GM19324 (cell line): Measurements from ENCODE around the gene ANKRD65.
"Not testable (repeated sequence)": the region's sequence is repeated elsewhere in the genome, so short reads cannot be mapped to it uniquely, and the experiment has no call there.

Experiments
- ATAC-seq: cut with Tn5 transposase; IDR thresholded peaks from one replicate; pipeline ENCODE4 v1.9.1; 2021; ENCODE audit warnings: mild to moderate bottlenecking, moderate library complexity; ENCODE audit not compliant: unreplicated experiment, low FRiP score

ANKRD65 gene

GRCh38 chr1:1421147-1421906, at the start of gene ANKRD65:
ANKRD65 (minus strand) TSS chr1:1421276; CDS start chr1:1421005, 271 bp downstream.
- no peak for ATAC-seq

DNA sequence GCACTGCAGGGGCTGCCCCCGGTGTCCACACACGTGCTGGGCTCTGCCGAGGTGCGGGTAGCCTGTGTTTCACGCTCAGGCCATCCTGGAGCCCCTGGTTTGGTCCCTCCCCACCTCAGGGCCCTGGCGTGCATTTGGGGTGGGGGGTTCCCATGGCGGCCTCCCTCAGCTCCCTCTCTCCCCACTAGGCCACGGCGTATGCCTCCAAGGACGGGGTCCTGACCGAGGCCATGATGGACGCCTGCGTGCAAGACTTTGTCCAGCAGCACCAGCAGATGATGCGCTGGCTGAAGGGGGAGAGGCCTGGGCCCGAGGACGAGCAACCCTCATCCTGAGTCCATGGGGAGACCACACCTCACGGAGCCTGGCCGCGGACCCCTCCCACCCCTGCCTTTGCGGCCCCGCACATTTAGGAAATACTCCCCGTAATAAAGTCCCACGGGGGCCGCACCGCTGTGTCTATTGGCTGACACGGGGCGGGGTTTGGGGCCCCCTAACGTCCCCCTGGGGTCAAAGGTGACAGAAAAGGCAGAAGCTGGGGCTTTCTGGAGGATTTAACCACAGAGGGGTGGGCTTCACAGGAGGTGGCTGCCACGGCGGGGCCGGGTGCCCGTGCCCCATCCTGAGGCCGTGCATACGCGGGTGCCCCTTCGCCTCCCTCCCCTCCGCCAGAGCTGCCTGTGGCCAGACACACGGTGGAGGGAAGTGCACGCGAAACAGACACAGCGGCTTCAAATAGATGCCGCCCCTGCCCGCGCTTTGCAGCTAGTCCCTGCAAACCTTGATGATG, 47.3 kb upstream of the ANKRD65 start:
- not testable (repeated sequence) for ATAC-seq

DNA sequence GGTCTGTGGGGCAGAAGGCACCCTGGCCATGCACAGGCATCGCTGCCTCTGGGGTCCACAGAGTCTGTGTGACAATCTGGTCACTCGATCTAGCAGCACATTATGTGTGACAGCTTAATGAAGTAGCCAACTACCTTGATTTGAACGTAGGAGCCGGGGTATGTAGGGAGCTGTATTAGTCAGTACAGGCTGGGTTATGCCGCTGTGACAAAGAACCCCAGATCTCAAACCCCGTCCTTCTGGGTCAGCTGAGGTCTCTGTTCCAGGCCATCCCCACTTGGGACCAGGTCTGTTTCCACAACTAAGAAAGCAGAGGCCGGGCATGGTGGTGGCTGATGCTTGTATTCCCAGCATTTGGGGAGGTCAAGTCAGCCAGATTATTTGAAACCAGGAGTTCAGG, 42.2 kb upstream of the ANKRD65 start:
- no peak for ATAC-seq

GRCh38 chr1:1462318-1462966, 41.4 kb upstream of the ANKRD65 start:
- no peak for ATAC-seq

GRCh38 chr1:1461721-1462317, 40.7 kb upstream of the ANKRD65 start:
- ATAC-seq, result no peak

DNA sequence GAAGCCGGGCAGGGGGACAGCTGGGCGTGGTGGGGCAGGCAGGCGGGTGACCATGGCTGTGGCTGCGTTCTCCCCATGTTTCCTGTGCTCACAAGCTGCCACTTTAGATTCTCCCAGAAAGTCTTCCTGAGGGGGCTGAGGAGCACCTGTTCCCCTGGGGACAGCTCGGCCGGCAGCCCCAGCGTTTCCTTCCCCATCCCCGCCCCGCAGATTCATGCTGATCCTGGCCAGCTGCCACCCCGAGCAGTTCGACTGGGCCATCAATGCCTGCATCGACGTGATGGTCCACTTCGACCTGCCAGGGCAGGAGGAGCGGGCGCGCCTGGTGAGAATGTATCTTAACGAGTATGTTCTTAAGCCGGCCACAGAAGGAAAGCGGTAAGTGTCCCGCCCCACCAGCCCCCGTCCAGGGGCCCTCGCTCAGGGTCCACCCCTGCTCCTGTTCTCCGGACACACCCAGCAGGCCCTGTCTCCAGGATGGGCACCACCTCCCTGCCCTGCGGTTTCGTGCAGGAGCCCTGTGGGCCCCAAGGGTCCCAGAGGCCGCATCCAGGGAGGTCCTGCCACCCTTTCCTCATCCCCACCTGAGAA, 39.6 kb upstream of the ANKRD65 start:
- no peak for ATAC-seq

GRCh38 chr1:1459711-1460110, 38.6 kb upstream of the ANKRD65 start:
- ATAC-seq, result not testable (repeated sequence)

- not testable (repeated sequence) for ATAC-seq
Observed at GRCh38 chr1:1459156-1459555, 38.1 kb upstream of the ANKRD65 start.

DNA sequence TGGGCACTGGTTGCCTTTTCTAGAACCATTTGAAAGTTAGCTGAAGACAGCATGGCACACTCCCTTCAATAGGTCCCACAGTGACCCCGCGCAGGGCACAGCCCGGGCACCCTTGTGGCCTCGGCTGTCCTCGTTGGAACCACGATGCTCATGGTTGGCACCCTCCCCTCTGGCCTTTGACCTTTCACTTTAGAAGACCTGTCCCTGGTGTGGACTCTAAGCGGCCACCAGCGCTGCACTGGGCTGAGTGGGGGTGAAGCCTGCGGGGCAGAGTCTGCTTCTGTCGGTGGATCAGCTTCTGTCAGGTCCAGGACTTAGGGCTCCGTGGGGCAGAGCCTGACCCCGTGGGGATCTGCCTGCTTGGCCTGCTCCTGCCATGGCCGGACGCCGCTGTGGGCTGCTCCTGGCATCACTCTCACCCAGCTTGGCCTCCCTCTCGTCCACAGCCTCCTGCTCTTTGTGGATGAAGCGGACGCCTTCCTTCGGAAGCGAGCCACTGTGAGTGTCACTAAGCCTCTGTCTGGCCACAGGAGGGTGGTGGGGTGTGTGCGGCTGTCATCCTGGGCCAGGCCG, 35.7 kb upstream of the ANKRD65 start:
- ATAC-seq, result not testable (repeated sequence)

GRCh38 chr1:1455934-1456333, 34.9 kb upstream of the ANKRD65 start:
- ATAC-seq, result not testable (repeated sequence)

- no peak for ATAC-seq
Observed at GRCh38 chr1:1455366-1455884, 34.3 kb upstream of the ANKRD65 start.

GRCh38 chr1:1454286-1455056, 33.4 kb upstream of the ANKRD65 start:
- ATAC-seq, result not testable (repeated sequence)

DNA sequence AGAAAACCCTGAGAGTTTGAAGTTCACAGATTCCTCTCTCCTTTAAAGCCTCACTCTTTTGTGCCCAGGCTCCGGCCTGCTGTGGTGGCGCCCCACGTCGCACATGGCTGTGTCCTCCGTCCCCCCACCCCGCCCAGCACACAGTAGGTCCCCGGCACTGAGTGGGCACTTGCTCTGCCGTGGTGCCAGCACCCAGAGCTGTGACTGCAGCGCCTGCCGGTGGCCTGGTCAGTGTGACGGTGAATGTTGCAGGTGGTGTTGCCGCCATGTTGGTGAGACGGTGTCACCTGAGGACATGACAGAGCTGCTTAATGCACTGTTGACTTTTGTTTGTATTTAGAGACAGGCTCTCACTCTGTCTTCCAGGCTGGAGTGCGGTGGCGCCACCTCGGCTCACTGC, 31.8 kb upstream of the ANKRD65 start:
- ATAC-seq, result no peak

DNA sequence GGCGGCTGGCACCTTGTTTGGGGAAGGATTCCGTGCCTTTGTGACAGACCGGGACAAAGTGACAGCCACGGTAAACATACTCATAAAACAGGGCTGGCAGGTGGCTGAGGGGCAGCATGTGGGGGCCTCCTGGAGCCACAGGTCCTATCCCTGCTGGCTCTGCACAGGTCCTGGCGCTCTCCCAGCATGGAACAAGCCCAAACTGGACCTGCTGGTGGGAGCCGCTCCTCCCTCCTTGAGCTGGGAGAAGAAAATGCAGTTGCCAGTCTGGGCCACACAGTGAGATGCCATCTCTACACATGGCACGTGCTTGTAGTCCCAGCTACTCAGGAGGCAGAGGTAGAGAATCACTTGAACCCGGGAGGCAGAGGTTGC, 31.3 kb upstream of the ANKRD65 start:
- ATAC-seq, result not testable (repeated sequence)

DNA sequence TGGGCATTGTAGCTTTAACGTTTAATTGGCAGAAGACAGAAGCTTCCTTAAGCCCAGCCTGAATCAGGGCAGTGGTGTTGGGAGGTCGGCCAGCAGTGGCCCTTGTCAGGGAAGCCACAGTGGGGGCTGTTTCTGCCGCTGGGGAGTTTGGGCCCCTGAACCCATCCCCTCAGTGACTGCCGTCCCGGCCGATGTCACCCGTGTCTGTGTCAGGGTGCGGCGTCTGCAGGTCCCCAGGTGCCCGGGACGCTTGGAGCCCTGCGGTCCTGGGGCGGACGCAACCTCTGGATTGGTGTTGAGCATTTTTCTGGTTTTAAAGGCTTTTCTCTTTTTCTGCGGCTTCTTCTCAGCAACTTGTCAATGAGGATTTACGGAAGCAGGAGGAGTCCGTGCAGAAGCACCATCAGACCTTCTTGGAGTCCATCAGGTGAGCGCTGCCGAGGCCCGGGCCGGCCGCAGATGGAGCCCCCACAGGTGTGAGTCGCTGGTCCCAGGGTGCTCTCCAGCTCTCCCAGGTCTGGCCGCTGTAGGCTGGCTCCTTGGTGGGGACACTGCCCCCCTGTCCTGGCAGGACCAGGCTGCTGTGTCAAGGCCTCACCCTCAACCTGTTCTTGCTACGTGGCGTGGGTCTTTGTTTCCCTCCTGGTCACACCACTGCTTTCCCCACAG, 30.8 kb upstream of the ANKRD65 start:
- ATAC-seq, result no peak

- not testable (repeated sequence) for ATAC-seq
Observed at GRCh38 chr1:1450616-1451015, 29.5 kb upstream of the ANKRD65 start.

- no peak for ATAC-seq
Observed at GRCh38 chr1:1449099-1449739, 28.1 kb upstream of the ANKRD65 start, which contains the start of gene ATAD3C. ATAD3C (plus strand) TSS chr1:1449689; CDS start chr1:1450684, 995 bp downstream.

GRCh38 chr1:1446631-1447030, 25.6 kb upstream of the ANKRD65 start:
- ATAC-seq, result not testable (repeated sequence)
